ENCODE measurements around the gene ELF5. TPM values are rescaled to one million over a fixed set of nuclear protein-coding genes. Genes with fewer than 3 reads are reported as not detected.

ELF5 gene
- total RNA-seq, 6 donors from 2014 or later = 1.2 to 29.3 (median 8.5) TPM

GRCh38 chr11:34448223-34448994 is 65.2 kb downstream of the ELF5 start:
- TF ChIP-seq EP300 (IDR thresholded peaks at IDR 0.05) (no peak), POLR2AphosphoS5 (IDR thresholded peaks at IDR 0.05) (no peak), POLR2A (IDR thresholded peaks at IDR 0.05) (no peak)
- TF ChIP-seq, protein P1, sequence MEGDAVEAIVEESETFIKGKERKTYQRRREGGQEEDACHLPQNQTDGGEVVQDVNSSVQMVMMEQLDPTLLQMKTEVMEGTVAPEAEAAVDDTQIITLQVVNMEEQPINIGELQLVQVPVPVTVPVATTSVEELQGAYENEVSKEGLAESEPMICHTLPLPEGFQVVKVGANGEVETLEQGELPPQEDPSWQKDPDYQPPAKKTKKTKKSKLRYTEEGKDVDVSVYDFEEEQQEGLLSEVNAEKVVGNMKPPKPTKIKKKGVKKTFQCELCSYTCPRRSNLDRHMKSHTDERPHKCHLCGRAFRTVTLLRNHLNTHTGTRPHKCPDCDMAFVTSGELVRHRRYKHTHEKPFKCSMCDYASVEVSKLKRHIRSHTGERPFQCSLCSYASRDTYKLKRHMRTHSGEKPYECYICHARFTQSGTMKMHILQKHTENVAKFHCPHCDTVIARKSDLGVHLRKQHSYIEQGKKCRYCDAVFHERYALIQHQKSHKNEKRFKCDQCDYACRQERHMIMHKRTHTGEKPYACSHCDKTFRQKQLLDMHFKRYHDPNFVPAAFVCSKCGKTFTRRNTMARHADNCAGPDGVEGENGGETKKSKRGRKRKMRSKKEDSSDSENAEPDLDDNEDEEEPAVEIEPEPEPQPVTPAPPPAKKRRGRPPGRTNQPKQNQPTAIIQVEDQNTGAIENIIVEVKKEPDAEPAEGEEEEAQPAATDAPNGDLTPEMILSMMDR (IDR thresholded peaks at IDR 0.05) = no peak
- Histone ChIP-seq H3K27me3 (no peaks in the 10 kb centered on the region), H3K9me3 (no peaks in the 10 kb centered on the region), H3K4me1 (peaks cover 30 to 47% (median 44%) of the 10 kb centered on the region in 4 donors), H3K36me3 (peaks cover 14 to 43% (median 28%) of the 10 kb centered on the region in 4 donors), H3K4me3 (no peak overlapping the region), H3K27ac (peak overlapping the region in 2 of 4 donors; percentile 31 to 32)
- ATAC-seq (ENCODE audit: low FRiP score in 2 of 2) (no peak), DNase-seq (no peak)
- WGBS, 2 donors = 77% methylated on average over 11 of the region's 11 CpGs

- H3K27ac ChIP-seq = no peak overlapping the region
- peaks cover 12 to 29% (median 17%) of the 10 kb centered on the region in 4 donors for H3K36me3 ChIP-seq
- TF ChIP-seq EP300 (IDR thresholded peaks at IDR 0.05) (no peak), POLR2AphosphoS5 (IDR thresholded peaks at IDR 0.05) (no peak), POLR2A (IDR thresholded peaks at IDR 0.05) (no peak)
- TF ChIP-seq, protein P1 (IDR thresholded peaks at IDR 0.05) = no peak
- ATAC-seq (ENCODE audit: low FRiP score in 2 of 2) (no peak), DNase-seq (no peak)
- no peaks in the 10 kb centered on the region for H3K27me3 ChIP-seq
- peaks cover 40 to 60% (median 54%) of the 10 kb centered on the region in 4 donors for H3K4me1 ChIP-seq
- H3K9me3 ChIP-seq = no peaks in the 10 kb centered on the region
- H3K4me3 ChIP-seq = no peak overlapping the region
Observed at GRCh38 chr11:34447044-34447443, 66.5 kb downstream of the ELF5 start.

DNA sequence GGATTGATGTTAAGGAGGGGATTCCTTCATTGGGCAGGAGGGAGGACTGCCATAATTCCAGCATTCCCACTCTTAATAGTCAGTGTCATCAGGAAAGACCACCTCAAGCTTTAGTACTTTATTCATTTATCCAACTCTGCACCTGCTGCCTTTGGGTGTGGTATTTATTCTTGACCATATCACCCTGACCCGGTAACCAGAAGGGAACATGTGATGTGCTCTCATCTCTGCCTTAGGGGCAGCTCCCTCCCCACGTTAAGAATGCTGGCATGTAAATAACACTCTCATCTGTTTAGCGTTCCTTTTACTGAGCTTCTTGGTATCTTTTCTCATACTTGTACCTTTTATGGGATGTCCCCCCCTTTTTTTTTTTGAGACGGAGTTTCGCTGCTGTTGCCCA is 67.2 kb downstream of the ELF5 start:
- peaks cover 8 to 23% (median 12%) of the 10 kb centered on the region in 4 donors for H3K36me3 ChIP-seq
- H3K27ac ChIP-seq = no peak overlapping the region
- DNase-seq (no peak), ATAC-seq (ENCODE audit: low FRiP score in 2 of 2) (no peak)
- TF ChIP-seq POLR2A (IDR thresholded peaks at IDR 0.05) (no peak), POLR2AphosphoS5 (IDR thresholded peaks at IDR 0.05) (no peak), EP300 (IDR thresholded peaks at IDR 0.05) (no peak)
- TF ChIP-seq, protein P1 (IDR thresholded peaks at IDR 0.05) = no peak
- peaks cover 40 to 66% (median 59%) of the 10 kb centered on the region in 4 donors for H3K4me1 ChIP-seq
- no peaks in the 10 kb centered on the region for H3K9me3 ChIP-seq
- no peaks in the 10 kb centered on the region for H3K27me3 ChIP-seq
- H3K4me3 ChIP-seq = no peak overlapping the region
- 64 to 75% methylated on average over 5 of the region's 5 CpGs for WGBS, 2 donors

DNA sequence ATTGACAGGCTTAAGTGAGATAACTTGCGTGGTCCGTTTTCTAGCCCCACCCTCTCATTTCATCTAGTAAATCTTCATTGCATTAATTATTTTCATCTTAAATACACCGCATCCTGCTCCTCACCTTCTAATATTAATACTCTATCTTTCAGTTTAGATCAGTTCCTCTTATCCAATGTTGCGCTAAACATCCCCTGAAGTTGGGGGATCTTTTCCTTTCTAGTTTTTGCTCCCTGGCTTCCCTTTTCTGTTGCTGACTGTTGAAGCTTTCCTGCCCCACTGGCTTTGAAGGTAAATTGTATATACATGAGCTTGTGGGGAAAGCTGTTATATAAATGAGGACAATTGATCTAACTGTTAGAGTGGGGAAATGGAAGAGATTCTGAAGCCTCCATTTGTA is 67.6 kb downstream of the ELF5 start:
- no peaks in the 10 kb centered on the region for H3K9me3 ChIP-seq
- H3K27ac ChIP-seq = no peak overlapping the region
- H3K4me1 ChIP-seq = peaks cover 40 to 70% (median 64%) of the 10 kb centered on the region in 4 donors
- TF ChIP-seq, protein P1 (IDR thresholded peaks at IDR 0.05) = no peak
- TF ChIP-seq EP300 (IDR thresholded peaks at IDR 0.05) = no peak
- TF ChIP-seq POLR2A (IDR thresholded peaks at IDR 0.05) = no peak
- no peak for DNase-seq
- no peaks in the 10 kb centered on the region for H3K27me3 ChIP-seq
- H3K4me3 ChIP-seq = no peak overlapping the region
- H3K36me3 ChIP-seq = peaks cover 6 to 18% (median 12%) of the 10 kb centered on the region in 4 donors
- WGBS, 2 donors = 57 to 74% methylated on average over 4 of the region's 4 CpGs
- no peak for ATAC-seq (ENCODE audit: low FRiP score in 2 of 2)

GRCh38 chr11:34444428-34444827 is 69.2 kb downstream of the ELF5 start:
- no peaks in the 10 kb centered on the region for H3K9me3 ChIP-seq
- peaks cover 0 to 6% (median 2%) of the 10 kb centered on the region in 4 donors for H3K36me3 ChIP-seq
- no peak overlapping the region for H3K4me3 ChIP-seq
- H3K27me3 ChIP-seq = no peaks in the 10 kb centered on the region
- ATAC-seq (ENCODE audit: low FRiP score in 2 of 2) (no peak), DNase-seq (no peak)
- peaks cover 49 to 81% (median 77%) of the 10 kb centered on the region in 4 donors for H3K4me1 ChIP-seq
- 63 to 77% methylated on average over 4 of the region's 4 CpGs for WGBS, 2 donors
- H3K27ac ChIP-seq = no peak overlapping the region
- TF ChIP-seq EP300 (IDR thresholded peaks at IDR 0.05) (no peak), POLR2AphosphoS5 (IDR thresholded peaks at IDR 0.05) (no peak), POLR2A (IDR thresholded peaks at IDR 0.05) (no peak)
- TF ChIP-seq, protein P1 (IDR thresholded peaks at IDR 0.05) = no peak
